ENCODE measurements around the gene ZIM2. TPM values are rescaled to one million over a fixed set of nuclear protein-coding genes. Genes with fewer than 3 reads are reported as not detected.

ZIM2 gene
- total RNA-seq, 1 donor from 2014 or later = not detected

DNA sequence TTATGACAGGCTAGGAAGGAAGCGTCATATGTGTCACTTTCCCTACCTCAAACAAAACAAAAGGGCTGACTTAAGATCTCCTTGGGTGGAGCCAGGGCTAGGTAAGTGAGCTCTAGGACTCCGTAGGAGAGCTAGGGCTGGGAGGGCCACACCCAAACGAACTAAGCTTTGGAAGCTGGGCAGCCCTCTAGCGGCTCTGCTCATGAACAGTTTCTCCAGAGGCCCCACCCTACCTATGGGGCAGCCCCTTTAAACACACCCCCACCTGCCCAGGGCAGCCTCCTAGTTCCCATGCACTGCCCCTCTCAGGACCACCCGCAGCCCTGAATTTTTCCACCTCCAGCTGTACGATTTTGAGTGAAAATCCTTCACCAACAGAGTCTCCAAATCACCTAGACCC lies 3.5 kb downstream of the ZIM2 start:
- TF ChIP-seq, protein P1, sequence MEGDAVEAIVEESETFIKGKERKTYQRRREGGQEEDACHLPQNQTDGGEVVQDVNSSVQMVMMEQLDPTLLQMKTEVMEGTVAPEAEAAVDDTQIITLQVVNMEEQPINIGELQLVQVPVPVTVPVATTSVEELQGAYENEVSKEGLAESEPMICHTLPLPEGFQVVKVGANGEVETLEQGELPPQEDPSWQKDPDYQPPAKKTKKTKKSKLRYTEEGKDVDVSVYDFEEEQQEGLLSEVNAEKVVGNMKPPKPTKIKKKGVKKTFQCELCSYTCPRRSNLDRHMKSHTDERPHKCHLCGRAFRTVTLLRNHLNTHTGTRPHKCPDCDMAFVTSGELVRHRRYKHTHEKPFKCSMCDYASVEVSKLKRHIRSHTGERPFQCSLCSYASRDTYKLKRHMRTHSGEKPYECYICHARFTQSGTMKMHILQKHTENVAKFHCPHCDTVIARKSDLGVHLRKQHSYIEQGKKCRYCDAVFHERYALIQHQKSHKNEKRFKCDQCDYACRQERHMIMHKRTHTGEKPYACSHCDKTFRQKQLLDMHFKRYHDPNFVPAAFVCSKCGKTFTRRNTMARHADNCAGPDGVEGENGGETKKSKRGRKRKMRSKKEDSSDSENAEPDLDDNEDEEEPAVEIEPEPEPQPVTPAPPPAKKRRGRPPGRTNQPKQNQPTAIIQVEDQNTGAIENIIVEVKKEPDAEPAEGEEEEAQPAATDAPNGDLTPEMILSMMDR (IDR thresholded peaks at IDR 0.05) = no peak
- Mint-ChIP-seq H3K9me3 (ENCODE audit: unreplicated experiment) (peaks cover 42% of the 10 kb centered on the region), H3K27ac (ENCODE audit: unreplicated experiment) (no peak overlapping the region), H3K4me1 (ENCODE audit: unreplicated experiment) (no peaks in the 10 kb centered on the region), H3K4me3 (ENCODE audit: unreplicated experiment) (no peak overlapping the region), H3K36me3 (ENCODE audit: unreplicated experiment) (peaks cover 4% of the 10 kb centered on the region), H3K27me3 (ENCODE audit: unreplicated experiment) (no peaks in the 10 kb centered on the region)
- no peak for DNase-seq (ENCODE audit: extremely low spot score, unreplicated experiment)

DNA sequence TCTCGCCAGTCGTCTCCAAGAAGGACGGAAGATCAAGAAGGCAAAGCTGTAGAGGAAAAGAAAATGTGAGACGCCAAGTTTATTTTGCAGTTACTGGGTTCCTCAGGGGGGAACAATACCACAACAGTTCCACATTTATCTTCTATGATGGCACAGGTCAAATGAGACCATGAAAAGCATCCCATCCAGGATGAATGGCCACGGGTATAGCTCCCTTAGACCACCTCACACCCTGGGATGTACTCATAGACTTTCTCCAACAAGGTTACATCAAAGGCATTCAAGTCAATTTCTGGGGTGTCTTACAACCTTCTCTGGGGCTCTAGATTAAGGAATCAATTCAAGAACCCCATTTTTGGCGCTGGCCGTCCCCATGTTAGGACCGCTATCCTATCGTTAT lies 4.5 kb downstream of the ZIM2 start:
- H3K27me3 Mint-ChIP-seq (ENCODE audit: unreplicated experiment) = no peaks in the 10 kb centered on the region

DNA sequence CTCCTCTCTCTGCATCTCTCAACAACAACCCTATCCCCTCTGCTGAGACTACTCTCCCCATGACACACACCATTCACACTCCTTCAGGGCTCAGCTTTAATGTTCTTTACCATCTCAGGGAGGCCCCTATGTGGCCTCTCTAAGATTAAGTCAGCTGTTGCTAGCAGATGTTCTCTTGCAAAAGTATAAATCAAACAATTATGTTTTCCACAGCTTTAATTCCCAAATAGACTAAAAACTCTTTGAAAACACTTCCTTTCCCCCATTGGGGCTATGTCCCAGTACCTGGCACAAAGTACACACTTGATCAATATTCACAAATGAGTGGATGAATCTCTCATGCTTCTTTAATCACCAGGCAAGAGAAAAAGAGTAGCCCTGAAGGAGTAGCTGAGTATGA lies 5.1 kb downstream of the ZIM2 start:
- Mint-ChIP-seq H3K9me3 (ENCODE audit: unreplicated experiment) (peaks cover 37% of the 10 kb centered on the region), H3K4me3 (ENCODE audit: unreplicated experiment) (no peak overlapping the region), H3K27ac (ENCODE audit: unreplicated experiment) (no peak overlapping the region), H3K4me1 (ENCODE audit: unreplicated experiment) (no peaks in the 10 kb centered on the region), H3K36me3 (ENCODE audit: unreplicated experiment) (peaks cover 4% of the 10 kb centered on the region), H3K27me3 (ENCODE audit: unreplicated experiment) (no peaks in the 10 kb centered on the region)
- DNase-seq (ENCODE audit: extremely low spot score, unreplicated experiment) = no peak
- TF ChIP-seq, protein P1 (IDR thresholded peaks at IDR 0.05) = no peak

More for the DNA sequence above, 4.5 kb downstream of the ZIM2 start:
- H3K36me3 Mint-ChIP-seq (ENCODE audit: unreplicated experiment) = peaks cover 4% of the 10 kb centered on the region
- no peak for DNase-seq (ENCODE audit: extremely low spot score, unreplicated experiment)
- peaks cover 39% of the 10 kb centered on the region for H3K9me3 Mint-ChIP-seq (ENCODE audit: unreplicated experiment)
- H3K27ac Mint-ChIP-seq (ENCODE audit: unreplicated experiment) = no peak overlapping the region
- TF ChIP-seq, protein P1 (IDR thresholded peaks at IDR 0.05) = no peak
- H3K4me3 Mint-ChIP-seq (ENCODE audit: unreplicated experiment) = no peak overlapping the region
- H3K4me1 Mint-ChIP-seq (ENCODE audit: unreplicated experiment) = no peaks in the 10 kb centered on the region

DNA sequence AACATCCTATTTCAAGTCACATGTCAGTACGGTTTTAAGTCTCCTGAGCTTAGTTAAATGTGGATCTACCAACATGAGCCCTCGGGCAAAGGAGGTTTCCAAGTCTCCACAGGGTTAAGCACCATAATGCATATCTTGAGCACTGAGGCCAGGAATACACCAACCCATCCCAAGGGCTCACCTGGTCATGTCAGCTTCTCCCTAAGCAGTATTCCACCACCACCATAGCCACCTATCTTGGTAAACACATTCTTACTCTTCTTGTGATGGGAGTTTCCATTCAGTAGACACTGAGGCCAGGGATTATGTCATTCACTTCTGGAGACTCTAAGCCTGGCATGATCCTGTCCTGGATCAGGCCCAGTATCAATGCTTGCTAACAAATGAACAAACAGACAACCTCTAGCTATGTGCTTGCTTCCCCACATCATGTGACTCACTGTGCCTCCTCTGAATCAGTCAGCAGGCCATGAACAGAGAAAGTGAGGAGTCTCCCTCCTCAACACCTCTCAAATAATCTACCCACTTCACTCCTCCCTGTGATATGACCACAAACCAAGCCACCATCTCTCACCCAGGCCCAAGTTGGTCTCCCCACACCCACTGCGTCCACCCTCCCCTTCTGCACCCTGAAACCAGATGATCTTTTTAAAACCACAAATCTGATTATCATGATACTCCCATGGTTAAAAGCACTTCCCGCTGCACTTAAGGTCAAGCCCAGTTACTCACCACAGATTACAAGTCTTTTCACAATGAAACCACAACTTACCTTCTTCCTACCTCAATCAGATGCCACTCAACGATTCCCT lies 5.8 kb downstream of the ZIM2 start:
- Mint-ChIP-seq H3K36me3 (ENCODE audit: unreplicated experiment) (peaks cover 4% of the 10 kb centered on the region), H3K4me1 (ENCODE audit: unreplicated experiment) (no peaks in the 10 kb centered on the region), H3K4me3 (ENCODE audit: unreplicated experiment) (no peak overlapping the region), H3K27me3 (ENCODE audit: unreplicated experiment) (no peaks in the 10 kb centered on the region), H3K27ac (ENCODE audit: unreplicated experiment) (no peak overlapping the region), H3K9me3 (ENCODE audit: unreplicated experiment) (peaks cover 40% of the 10 kb centered on the region)
- DNase-seq (ENCODE audit: extremely low spot score, unreplicated experiment) = no peak
- TF ChIP-seq, protein P1 (IDR thresholded peaks at IDR 0.05) = no peak

GRCh38 chr19:56832352-56832928 lies 8.1 kb downstream of the ZIM2 start:
- Mint-ChIP-seq H3K4me3 (ENCODE audit: unreplicated experiment) (no peak overlapping the region), H3K27me3 (ENCODE audit: unreplicated experiment) (no peaks in the 10 kb centered on the region), H3K27ac (ENCODE audit: unreplicated experiment) (no peak overlapping the region), H3K36me3 (ENCODE audit: unreplicated experiment) (no peaks in the 10 kb centered on the region), H3K9me3 (ENCODE audit: unreplicated experiment) (peaks cover 50% of the 10 kb centered on the region), H3K4me1 (ENCODE audit: unreplicated experiment) (no peaks in the 10 kb centered on the region)
- DNase-seq (ENCODE audit: extremely low spot score, unreplicated experiment) = no peak
- TF ChIP-seq, protein P1 (IDR thresholded peaks at IDR 0.05) = no peak
